Caco-2 (cell line): ENCODE data around the gene AKR1C8. TPM values are rescaled to one million over a fixed set of nuclear protein-coding genes. Genes with fewer than 3 reads are reported as not detected.

ENCODE experiments used
- Bru-seq: library from RNA; stranded (reverse); fragments of 400-500 nt; gene quantifications from one replicate; lab custom pipeline; 2021; lab: Mats Ljungman, UMichigan
- BruChase-seq, 2 experiments: library from RNA; stranded (reverse); fragments of 400-500 nt; gene quantifications; one replicate each; lab custom pipeline; 2021; lab: Mats Ljungman, UMichigan
- BruUV-seq: library from RNA; stranded (reverse); fragments of 400-500 nt; replicated peaks from 2 replicates; lab custom pipeline; 2021; lab: Mats Ljungman, UMichigan
- CTCF ChIA-PET: fragments of 300-600 bp; sonication (Branson Sonifier 250); formaldehyde crosslinking; loops from one replicate; lab custom pipeline; 2022; ENCODE audit warnings: antibody characterized with exemption; lab: Charles Lee
- POLR2A ChIA-PET: fragments of 300-600 bp; sonication (Branson Sonifier 250); formaldehyde crosslinking; loops from one replicate; lab custom pipeline; 2022; ENCODE audit warnings: antibody characterized with exemption; lab: Charles Lee
- DNase-seq, 2 experiments: peaks; one replicate each; pipeline versions ENCODE4 v3.0.0 to v3.0.0-alpha.2; 2020 to 2022
- H3K27me3 ChIP-seq: replicated peaks from 2 replicates; pipeline ENCODE4 v1.6.0; 2011; ENCODE audit warnings: low read length; ENCODE audit not compliant: control insufficient read depth, insufficient read depth
- H3K36me3 ChIP-seq: 2 replicates; pipeline ENCODE4 v1.5.1; 2011; ENCODE audit warnings: low read length; ENCODE audit not compliant: control insufficient read depth, insufficient read depth
- H3K4me1 ChIP-seq: fragments of 250-450 bp; sonication (Bioruptor Pico); 2 replicates; pipeline ENCODE4 v1.5.1; 2020; ENCODE audit warnings: mild to moderate bottlenecking
- H3K4me3 ChIP-seq: 2 replicates; pipeline ENCODE4 v1.5.1; 2011; ENCODE audit warnings: low read depth, mild to moderate bottlenecking, control low read depth, low read length
- H3K9me3 ChIP-seq: fragments of 250-450 bp; sonication (Bioruptor Pico); 2 replicates; pipeline ENCODE4 v1.5.1; 2020; ENCODE audit warnings: mild to moderate bottlenecking, moderate library complexity
- H3K27ac Mint-ChIP-seq: one replicate; pipeline ENCODE4 v1.8.0; 2022; ENCODE audit warnings: mixed read lengths; ENCODE audit not compliant: unreplicated experiment
- H3K27me3 Mint-ChIP-seq: one replicate; pipeline ENCODE4 v1.8.0; 2022; ENCODE audit warnings: mixed read lengths; ENCODE audit not compliant: insufficient read depth, unreplicated experiment
- H3K36me3 Mint-ChIP-seq: one replicate; pipeline ENCODE4 v1.8.0; 2022; ENCODE audit warnings: mild to moderate bottlenecking, mixed read lengths; ENCODE audit not compliant: insufficient read depth, unreplicated experiment
- H3K4me1 Mint-ChIP-seq: one replicate; pipeline ENCODE4 v1.8.0; 2022; ENCODE audit warnings: low read depth, mixed read lengths; ENCODE audit not compliant: unreplicated experiment
- H3K4me3 Mint-ChIP-seq: one replicate; pipeline ENCODE4 v1.8.0; 2022; ENCODE audit warnings: mild to moderate bottlenecking, moderate library complexity, mixed read lengths; ENCODE audit not compliant: unreplicated experiment
- H3K9me3 Mint-ChIP-seq: one replicate; pipeline ENCODE4 v1.8.0; 2022; ENCODE audit warnings: mixed read lengths; ENCODE audit not compliant: unreplicated experiment
- CTCF ChIP-seq, 2 experiments: fragments of 200-600 bp in 1 of 2; IDR thresholded peaks; 1 replicate in 1 of 2; 2 replicates in 1 of 2; pipeline versions ENCODE4 v1.5.1 to v1.8.0; 2011 to 2022; ENCODE audit warnings: antibody characterized with exemption in 1 of 2, control low read depth in 1 of 2, inconsistent platforms in 1 of 2, low read depth in 1 of 2, low read length in 1 of 2, mild to moderate bottlenecking in 1 of 2, moderate library complexity in 1 of 2; ENCODE audit not compliant: insufficient read depth in 1 of 2, severe bottlenecking in 1 of 2, unreplicated experiment in 1 of 2
- intact Hi-C: fragments of 100-400 bp; cut with micrococcal nuclease; formaldehyde crosslinking; loops from one replicate; pipeline ENCODE4 v1.10.0; 2022; ENCODE audit not compliant: unreplicated experiment
- long read RNA-seq: library from polyadenylated mRNA; stranded (forward); transcript quantifications from one replicate; pipeline ENCODE4 v2.0.0, GENCODE V29; 2022
- total RNA-seq: library from RNA; stranded (reverse); gene quantifications from 2 replicates; pipeline ENCODE4 v1.2.3, GENCODE V29; 2022

The AKR1C8 gene
- total RNA-seq (not detected in 2 replicates), Bru-seq, nascent RNA (percentile 12 among the genes with signal in this experiment), BruChase-seq, experiment 1, labeled RNA remaining after a 2-hour chase (percentile 13 among the genes with signal in this experiment), BruChase-seq, experiment 2, labeled RNA remaining after a 6-hour chase (percentile 13 among the genes with signal in this experiment)
- long read RNA-seq: 0 reads

- Histone ChIP-seq H3K36me3 (no peaks in the 10 kb centered on the region), H3K4me3 (no peak within 1 kb of the TSS), H3K9me3 (peaks cover 10% of the 10 kb centered on the region), H3K27me3 (no peaks in the 10 kb centered on the region), H3K4me1 (no peaks in the 10 kb centered on the region)
- Mint-ChIP-seq H3K36me3 (no peaks in the 10 kb centered on the region), H3K27ac (no peak within 1 kb of the TSS), H3K27me3 (no peaks in the 10 kb centered on the region), H3K4me3 (no peak within 1 kb of the TSS), H3K4me1 (peaks cover 12% of the 10 kb centered on the region), H3K9me3 (peaks cover 32% of the 10 kb centered on the region)
- POLR2A ChIA-PET: interaction anchor here (0.6 kb wide), 1 partner anchor 1852 kb away, joined by 8 read pairs; no protein-coding TSS in a partner anchor
- no peak for TF ChIP-seq CTCF (IDR thresholded peaks at IDR 0.05; ENCODE audit: insufficient read depth in 1 of 2, low read depth in 1 of 2, low read length in 1 of 2, severe bottlenecking in 1 of 2, unreplicated experiment in 1 of 2)
- DNase-seq: no peak
- intact Hi-C loops: no loop called here
- BruUV-seq: no TSS peak
- CTCF ChIA-PET: no interaction called here
Observed at GRCh38 chr10:5184987-5185775, at the start of gene AKR1C8. Gene AKR1C8 (minus strand): TSS chr10:5185150. CDS start chr10:5185104, 46 bp downstream.

GRCh38 chr10:5234106-5234860 is 49.3 kb upstream of the AKR1C8 start:
- Mint-ChIP-seq H3K27me3 (no peaks in the 10 kb centered on the region), H3K9me3 (peaks cover 46% of the 10 kb centered on the region), H3K4me1 (no peaks in the 10 kb centered on the region), H3K4me3 (no peak overlapping the region), H3K27ac (peak overlapping the region; percentile 34), H3K36me3 (no peaks in the 10 kb centered on the region)
- H3K36me3 ChIP-seq: no peaks in the 10 kb centered on the region; the same call in 1 of the 2 replicates
- CTCF ChIA-PET: interaction anchor here (0.7 kb wide), 4 partner anchors 44 to 384 kb away, joined by 3 to 8 read pairs (median 5); partner anchors contain the start of gene AKR1C3
- intact Hi-C loops: loop anchor here (1.0 to 2.0 kb wide), 3 partner anchors 37 to 87 kb away; partner anchors contain the start of gene AKR1C4
- POLR2A ChIA-PET: interaction anchor here (0.6 to 0.9 kb wide), 2 partner anchors 38 to 407 kb away, joined by 3 to 7 read pairs; partner anchors contain the start of gene AKR1C4
- peak; percentile 64 to 79 for DNase-seq
- no peaks in the 10 kb centered on the region for H3K27me3 ChIP-seq
- H3K4me1 ChIP-seq: no peaks in the 10 kb centered on the region; the same call in 1 of the 2 replicates
- H3K4me3 ChIP-seq: no peak overlapping the region
- BruUV-seq: no TSS peak
- H3K9me3 ChIP-seq: 0 out of 2 replicates have a peak, but pooled peaks cover 3% of the 10 kb centered on the region
- TF ChIP-seq CTCF (IDR thresholded peaks at IDR 0.05; ENCODE audit: insufficient read depth in 1 of 2, low read depth in 1 of 2, low read length in 1 of 2, severe bottlenecking in 1 of 2, unreplicated experiment in 1 of 2): no peak
